ENCODE results near the gene PLGLB1.
"Not testable (repeated sequence)": the region's sequence is repeated elsewhere in the genome, so short reads cannot be mapped to it uniquely, and the experiment has no call there.

DNA sequence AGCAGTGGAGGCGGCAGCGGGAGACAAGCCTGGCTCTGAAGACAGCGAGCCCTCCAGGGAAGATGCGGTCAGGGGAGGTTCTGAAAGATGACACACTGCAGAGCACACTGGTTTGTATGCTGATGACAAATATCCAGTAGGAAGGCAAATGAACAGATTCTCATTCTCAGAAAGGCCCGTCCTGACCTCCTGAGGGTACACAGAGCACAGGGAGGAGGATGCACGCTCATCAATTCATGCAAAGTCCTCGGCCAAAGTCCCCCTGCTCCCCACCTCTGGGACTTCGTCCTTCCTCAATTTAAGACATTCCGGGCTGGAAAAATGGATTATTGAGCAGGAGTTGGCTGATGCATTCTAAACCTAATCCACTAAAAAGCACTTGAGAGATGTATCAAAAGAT lies 2.6 kb downstream of the PLGLB1 start:
- TF ChIP-seq, protein P1, sequence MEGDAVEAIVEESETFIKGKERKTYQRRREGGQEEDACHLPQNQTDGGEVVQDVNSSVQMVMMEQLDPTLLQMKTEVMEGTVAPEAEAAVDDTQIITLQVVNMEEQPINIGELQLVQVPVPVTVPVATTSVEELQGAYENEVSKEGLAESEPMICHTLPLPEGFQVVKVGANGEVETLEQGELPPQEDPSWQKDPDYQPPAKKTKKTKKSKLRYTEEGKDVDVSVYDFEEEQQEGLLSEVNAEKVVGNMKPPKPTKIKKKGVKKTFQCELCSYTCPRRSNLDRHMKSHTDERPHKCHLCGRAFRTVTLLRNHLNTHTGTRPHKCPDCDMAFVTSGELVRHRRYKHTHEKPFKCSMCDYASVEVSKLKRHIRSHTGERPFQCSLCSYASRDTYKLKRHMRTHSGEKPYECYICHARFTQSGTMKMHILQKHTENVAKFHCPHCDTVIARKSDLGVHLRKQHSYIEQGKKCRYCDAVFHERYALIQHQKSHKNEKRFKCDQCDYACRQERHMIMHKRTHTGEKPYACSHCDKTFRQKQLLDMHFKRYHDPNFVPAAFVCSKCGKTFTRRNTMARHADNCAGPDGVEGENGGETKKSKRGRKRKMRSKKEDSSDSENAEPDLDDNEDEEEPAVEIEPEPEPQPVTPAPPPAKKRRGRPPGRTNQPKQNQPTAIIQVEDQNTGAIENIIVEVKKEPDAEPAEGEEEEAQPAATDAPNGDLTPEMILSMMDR (IDR thresholded peaks at IDR 0.05) = not testable (repeated sequence)
- not testable (repeated sequence) for TF ChIP-seq POLR2A (IDR thresholded peaks at IDR 0.05)
